Measurements from ENCODE around the gene CCNT1. TPM values are rescaled to one million over a fixed set of nuclear protein-coding genes. Genes with fewer than 3 reads are reported as not detected.

CCNT1 gene
- total and polyA plus RNA-seq, 2 of the 4 experiments (the other 2 are of a cell fraction) = 9.0 to 74.0 TPM

DNA sequence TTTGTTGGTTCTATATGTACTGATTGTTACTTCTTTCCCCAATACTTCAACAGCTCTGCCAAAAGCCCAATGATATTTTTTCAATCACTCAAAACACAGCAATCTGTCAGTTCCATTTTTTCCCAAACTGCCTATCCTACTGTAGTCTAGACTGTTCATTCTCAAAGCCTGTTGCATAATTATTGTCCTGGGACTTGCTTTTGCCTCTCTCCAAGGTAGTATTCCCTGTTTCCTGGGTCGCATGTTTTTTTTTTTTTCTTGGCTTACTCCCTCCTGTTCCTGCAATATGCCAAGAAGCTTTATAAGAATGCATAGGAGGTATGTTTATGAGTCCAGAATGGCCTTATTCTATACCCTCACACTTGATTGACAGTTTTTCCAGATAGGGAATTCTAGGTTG, 19.9 kb upstream of the CCNT1 start:
- H3K23ac ChIP-seq (ENCODE audit: low read depth, low read length) = no peak overlapping the region
- no peak overlapping the region for H3K9ac ChIP-seq (ENCODE audit: low read depth, low read length)
- dilution Hi-C loops (cut with HindIII; ENCODE audit: low sequenced_read_pairs, unreplicated experiment) = no loop called here
- no peak overlapping the region for H3K14ac ChIP-seq (replicated peaks; ENCODE audit: low read depth, low read length)
- H2AK5ac ChIP-seq (ENCODE audit: low read depth, low read length) = no peak overlapping the region
- no peaks in the 10 kb centered on the region for H3K79me1 ChIP-seq (ENCODE audit: low read depth in 1 of 2, low read length in 2 of 2)
- no peak overlapping the region for H3K18ac ChIP-seq (ENCODE audit: low read depth, low read length)
- H4K5ac ChIP-seq (ENCODE audit: low read depth, low read length) = no peak overlapping the region
- no peaks in the 10 kb centered on the region for H3K9me3 ChIP-seq (ENCODE audit: control insufficient read depth, insufficient read depth, low read length)
- H3K56ac ChIP-seq (ENCODE audit: extremely low read depth, insufficient read depth, low read length) = no peak overlapping the region
- H3K9me1 ChIP-seq (ENCODE audit: insufficient read depth, low read length) = no peaks in the 10 kb centered on the region
- H2BK20ac ChIP-seq (ENCODE audit: low read depth, low read length) = no peak overlapping the region
- no peak overlapping the region for H3K4me3 ChIP-seq (ENCODE audit: insufficient read depth, low read depth, low read length)
- intact Hi-C loops (cut with micrococcal nuclease) = no loop called here
- H4K20me1 ChIP-seq (ENCODE audit: insufficient read depth, low read length) = no peaks in the 10 kb centered on the region
- in situ Hi-C loops (cut with MboI; ENCODE audit: low sequenced_read_pairs) = no loop called here
- H3K36me3 ChIP-seq (ENCODE audit: control insufficient read depth, insufficient read depth, low read length) = no peaks in the 10 kb centered on the region
- no peak overlapping the region for H2AK9ac ChIP-seq (replicated peaks; ENCODE audit: low read depth, low read length, poor library complexity)
- H3K4me2 ChIP-seq (ENCODE audit: low read depth, low read length) = no peak overlapping the region
- H3K4ac ChIP-seq (ENCODE audit: low read depth, low read length) = no peak overlapping the region
- H4K91ac ChIP-seq (ENCODE audit: insufficient read depth, low read depth, low read length) = no peak overlapping the region
- no CpG with 5 or more reads among the region's 1 CpG for WGBS, 2 experiments (ENCODE audit: extremely low coverage in 2 of 2, insufficient read length in 1 of 2)
- ATAC-seq (ENCODE audit: low read depth) (no peak), DNase-seq (no peak)
- no peak overlapping the region for H2BK5ac ChIP-seq (ENCODE audit: low read depth, low read length, poor library complexity, severe bottlenecking)
- H3K27me3 ChIP-seq (ENCODE audit: control insufficient read depth, insufficient read depth, low read length) = peaks cover 10% of the 10 kb centered on the region
- no peak overlapping the region for H4K8ac ChIP-seq (ENCODE audit: low read depth in 2 of 2, low read length in 2 of 2)
- H2BK120ac ChIP-seq (ENCODE audit: low read depth, low read length) = no peak overlapping the region
- H3K27ac ChIP-seq (ENCODE audit: insufficient read depth, low read length) = no peak overlapping the region
- no TSS peak for BruUV-seq (replicated peaks)
- no peak overlapping the region for H2AFZ ChIP-seq (replicated peaks; ENCODE audit: low read length, poor library complexity)
- TF ChIP-seq MAZ (IDR thresholded peaks at IDR 0.05; ENCODE audit: borderline replicate concordance, low read depth, low read length) (no peak), FOS (IDR thresholded peaks at IDR 0.05; ENCODE audit: low read depth, low read length) (no peak), CEBPB (IDR thresholded peaks at IDR 0.05; ENCODE audit: low read depth, low read length) (no peak)
- TF ChIP-seq, protein P1, sequence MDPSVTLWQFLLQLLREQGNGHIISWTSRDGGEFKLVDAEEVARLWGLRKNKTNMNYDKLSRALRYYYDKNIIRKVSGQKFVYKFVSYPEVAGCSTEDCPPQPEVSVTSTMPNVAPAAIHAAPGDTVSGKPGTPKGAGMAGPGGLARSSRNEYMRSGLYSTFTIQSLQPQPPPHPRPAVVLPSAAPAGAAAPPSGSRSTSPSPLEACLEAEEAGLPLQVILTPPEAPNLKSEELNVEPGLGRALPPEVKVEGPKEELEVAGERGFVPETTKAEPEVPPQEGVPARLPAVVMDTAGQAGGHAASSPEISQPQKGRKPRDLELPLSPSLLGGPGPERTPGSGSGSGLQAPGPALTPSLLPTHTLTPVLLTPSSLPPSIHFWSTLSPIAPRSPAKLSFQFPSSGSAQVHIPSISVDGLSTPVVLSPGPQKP (IDR thresholded peaks at IDR 0.05; ENCODE audit: borderline replicate concordance, low read depth, low read length) = no peak
- CTCF ChIA-PET = interaction anchor here (0.9 to 1.0 kb wide), 2 partner anchors 17 to 53 kb away, joined by 3 read pairs; no protein-coding TSS in a partner anchor
- H2BK15ac ChIP-seq (ENCODE audit: low read depth, low read length) = no peak overlapping the region
- no peaks in the 10 kb centered on the region for H3K4me1 ChIP-seq (ENCODE audit: control insufficient read depth, insufficient read depth, low read length)
- POLR2A ChIA-PET (ENCODE audit: unreplicated experiment) = interaction anchor here (0.6 kb wide), 1 partner anchor 10 kb away, joined by 4 read pairs; no protein-coding TSS in a partner anchor
